NB4 (cell line): ENCODE measurements around the gene MANSC4.

Experiments
- MAX ChIP-seq: IDR thresholded peaks from 2 replicates; pipeline ENCODE4 v1.6.1; 2011; ENCODE audit warnings: low read depth, low read length
- MYC ChIP-seq: IDR thresholded peaks from 2 replicates; pipeline ENCODE4 v1.6.1; 2011; ENCODE audit warnings: low read depth, low read length
- POLR2A ChIP-seq: IDR thresholded peaks from 2 replicates; pipeline ENCODE4 v1.6.1; 2011; ENCODE audit warnings: mild to moderate bottlenecking; ENCODE audit not compliant: insufficient read length; ENCODE audit errors: extremely low read depth
- TF ChIP-seq, protein P1 (sequence below): IDR thresholded peaks from one replicate; pipeline ENCODE4 v1.5.1; 2012; ENCODE audit warnings: low read depth, low read length

- TF ChIP-seq, protein P1, sequence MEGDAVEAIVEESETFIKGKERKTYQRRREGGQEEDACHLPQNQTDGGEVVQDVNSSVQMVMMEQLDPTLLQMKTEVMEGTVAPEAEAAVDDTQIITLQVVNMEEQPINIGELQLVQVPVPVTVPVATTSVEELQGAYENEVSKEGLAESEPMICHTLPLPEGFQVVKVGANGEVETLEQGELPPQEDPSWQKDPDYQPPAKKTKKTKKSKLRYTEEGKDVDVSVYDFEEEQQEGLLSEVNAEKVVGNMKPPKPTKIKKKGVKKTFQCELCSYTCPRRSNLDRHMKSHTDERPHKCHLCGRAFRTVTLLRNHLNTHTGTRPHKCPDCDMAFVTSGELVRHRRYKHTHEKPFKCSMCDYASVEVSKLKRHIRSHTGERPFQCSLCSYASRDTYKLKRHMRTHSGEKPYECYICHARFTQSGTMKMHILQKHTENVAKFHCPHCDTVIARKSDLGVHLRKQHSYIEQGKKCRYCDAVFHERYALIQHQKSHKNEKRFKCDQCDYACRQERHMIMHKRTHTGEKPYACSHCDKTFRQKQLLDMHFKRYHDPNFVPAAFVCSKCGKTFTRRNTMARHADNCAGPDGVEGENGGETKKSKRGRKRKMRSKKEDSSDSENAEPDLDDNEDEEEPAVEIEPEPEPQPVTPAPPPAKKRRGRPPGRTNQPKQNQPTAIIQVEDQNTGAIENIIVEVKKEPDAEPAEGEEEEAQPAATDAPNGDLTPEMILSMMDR: no peak
- no peak for TF ChIP-seq POLR2A
- no peak for TF ChIP-seq MYC
- no peak for TF ChIP-seq MAX
Measured at GRCh38 chr12:27820564-27820963, 40.5 kb upstream of the MANSC4 start.
